Activated T-cell treated with anti-CD3 and anti-CD28 coated beads, Interleukin-2, amount 50 U/mL, for 4 hours (primary cell): ENCODE results near the gene MRPL46. TPM values are rescaled to one million over a fixed set of nuclear protein-coding genes. Genes with fewer than 3 reads are reported as not detected.

Source experiments
- total RNA-seq, 3 donors: library from RNA; stranded (reverse); gene quantifications; one replicate each; pipeline ENCODE4 v1.2.1, GENCODE V29; 2021

Gene MRPL46
- total RNA-seq, 3 donors from 2014 or later, result 50.0 to 56.3 (median 51.4) TPM

Other genes with a start within 250 kb of the MRPL46 start
- 1 to 10 TPM in 1 of 3 donors, under 1 TPM in 1, not detected in 1; 0.18 to 1.7 TPM for gene NTRK3, start 210.6 kb downstream of the MRPL46 start, total RNA-seq
- 10 to 100 TPM; 61.3 to 73.4 (median 67.2) TPM for gene MRPS11, start 320 bp upstream of the MRPL46 start, total RNA-seq
- 1 to 10 TPM in 1 of 3 donors, under 1 TPM in 2; 0.87 to 1.0 (median 0.98) TPM for gene DET1, start 79.3 kb upstream of the MRPL46 start, total RNA-seq
- gene AEN, start 154.0 kb upstream of the MRPL46 start, total RNA-seq, result 100 to 1,000 TPM; 103 to 141 (median 140) TPM
- 10 to 100 TPM; 26.8 to 37.8 (median 27.7) TPM for gene ISG20, start 171.6 kb upstream of the MRPL46 start, total RNA-seq